K562 (cell line): ENCODE results near the gene RPP21.

Experiments used
- EZH2 ChIP-seq: IDR thresholded peaks from 2 replicates; pipeline ENCODE4 v1.6.1; 2012; ENCODE audit warnings: low read depth, mild to moderate bottlenecking, inconsistent platforms, low read length, borderline replicate concordance
- FOXJ3 ChIP-seq: sonication (generic); formaldehyde crosslinking; IDR thresholded peaks from 2 replicates; pipeline ENCODE4 v1.4.0; 2020; ENCODE audit warnings: mild to moderate bottlenecking, missing genetic modification reagents
- FOXM1 ChIP-seq, 2 experiments: fragments of 450-650 bp in 1 of 2; sonication (generic) in 1 of 2; formaldehyde crosslinking in 1 of 2; IDR thresholded peaks; 2 replicates each; pipeline versions ENCODE4 v1.6.1 to v1.9.0; 2017 to 2022; ENCODE audit warnings: low read depth in 2 of 2, mild to moderate bottlenecking in 2 of 2, missing genetic modification reagents in 1 of 2, moderate library complexity in 1 of 2
- MEF2D ChIP-seq: conservative IDR thresholded peaks from 2 replicates; pipeline ENCODE4 v1.6.1; 2016; ENCODE audit warnings: low read depth, missing genetic modification characterization, missing compliant biosample characterization
- ZNF184 ChIP-seq: sonication (generic); formaldehyde crosslinking; IDR thresholded peaks from 2 replicates; pipeline ENCODE4 v1.5.0; 2020; ENCODE audit warnings: missing genetic modification reagents
- TF ChIP-seq, protein P1 (sequence below): fragments of 250-450 bp; sonication (Bioruptor Pico); IDR thresholded peaks from 2 replicates; pipeline ENCODE4 v1.9.0; 2021; ENCODE audit warnings: mild to moderate bottlenecking
- TF ChIP-seq, protein P2 (sequence below), 2 experiments: fragments of 450-650 bp; IDR thresholded peaks; 2 replicates each; pipeline ENCODE4 v1.6.1; 2016

GRCh38 chr6:30341218-30341617 lies 3.7 kb upstream of the RPP21 start:
- TF ChIP-seq, protein P1, sequence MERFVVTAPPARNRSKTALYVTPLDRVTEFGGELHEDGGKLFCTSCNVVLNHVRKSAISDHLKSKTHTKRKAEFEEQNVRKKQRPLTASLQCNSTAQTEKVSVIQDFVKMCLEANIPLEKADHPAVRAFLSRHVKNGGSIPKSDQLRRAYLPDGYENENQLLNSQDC (CRISPR knock-in tag): no peak
- TF ChIP-seq, protein P2, sequence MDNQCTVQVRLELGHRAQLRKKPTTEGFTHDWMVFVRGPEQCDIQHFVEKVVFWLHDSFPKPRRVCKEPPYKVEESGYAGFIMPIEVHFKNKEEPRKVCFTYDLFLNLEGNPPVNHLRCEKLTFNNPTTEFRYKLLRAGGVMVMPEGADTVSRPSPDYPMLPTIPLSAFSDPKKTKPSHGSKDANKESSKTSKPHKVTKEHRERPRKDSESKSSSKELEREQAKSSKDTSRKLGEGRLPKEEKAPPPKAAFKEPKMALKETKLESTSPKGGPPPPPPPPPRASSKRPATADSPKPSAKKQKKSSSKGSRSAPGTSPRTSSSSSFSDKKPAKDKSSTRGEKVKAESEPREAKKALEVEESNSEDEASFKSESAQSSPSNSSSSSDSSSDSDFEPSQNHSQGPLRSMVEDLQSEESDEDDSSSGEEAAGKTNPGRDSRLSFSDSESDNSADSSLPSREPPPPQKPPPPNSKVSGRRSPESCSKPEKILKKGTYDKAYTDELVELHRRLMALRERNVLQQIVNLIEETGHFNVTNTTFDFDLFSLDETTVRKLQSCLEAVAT (IDR thresholded peaks at IDR 0.05): no peak
- TF ChIP-seq ZNF184 (CRISPR knock-in tag): no peak
- TF ChIP-seq EZH2: no peak
- TF ChIP-seq MEF2D (tag): no peak
- no peak for TF ChIP-seq FOXJ3 (CRISPR knock-in tag)
- TF ChIP-seq FOXM1 (IDR thresholded peaks at IDR 0.05; ENCODE audit: low read depth): no peak
- TF ChIP-seq FOXM1 (CRISPR knock-in tag; IDR thresholded peaks at IDR 0.05; ENCODE audit: low read depth): no peak
